GM19467 (cell line): ENCODE data around the gene GOLGA1.

Experiments
- ATAC-seq: cut with Tn5 transposase; IDR thresholded peaks from one replicate; pipeline ENCODE4 v1.9.1; 2021; ENCODE audit warnings: mild to moderate bottlenecking, moderate library complexity; ENCODE audit not compliant: unreplicated experiment

The GOLGA1 gene

DNA sequence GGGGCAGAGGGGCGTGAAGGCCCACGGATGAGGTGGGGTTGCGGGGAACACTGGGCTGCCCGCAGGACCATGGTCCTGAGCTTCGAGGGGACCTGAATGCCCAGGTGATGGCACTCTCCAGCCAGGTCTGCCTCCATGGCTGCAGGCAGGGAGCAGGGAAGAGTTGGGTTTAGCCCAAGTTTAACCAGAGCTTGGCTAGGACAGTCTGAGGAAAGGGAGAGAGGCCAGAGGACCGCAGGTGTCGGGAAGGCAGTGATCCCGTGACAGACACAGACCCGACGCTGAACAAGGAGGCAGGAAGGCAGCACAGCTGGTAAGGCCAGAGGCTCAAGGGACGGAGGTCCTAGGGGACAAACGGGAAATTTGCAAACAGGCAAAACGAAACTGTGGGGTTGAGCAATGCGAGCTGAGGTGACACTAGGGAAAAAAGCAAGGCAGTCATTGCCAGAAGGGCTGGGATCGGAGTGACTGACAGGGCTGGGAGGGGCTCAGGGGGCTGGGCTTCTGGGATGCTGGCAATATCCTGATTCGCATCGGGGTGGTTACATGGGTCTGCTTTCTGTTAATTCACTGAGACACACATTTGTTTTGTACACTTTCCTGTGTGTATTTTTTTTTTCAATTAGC lies 53.9 kb downstream of the GOLGA1 start:
- ATAC-seq, result no peak

DNA sequence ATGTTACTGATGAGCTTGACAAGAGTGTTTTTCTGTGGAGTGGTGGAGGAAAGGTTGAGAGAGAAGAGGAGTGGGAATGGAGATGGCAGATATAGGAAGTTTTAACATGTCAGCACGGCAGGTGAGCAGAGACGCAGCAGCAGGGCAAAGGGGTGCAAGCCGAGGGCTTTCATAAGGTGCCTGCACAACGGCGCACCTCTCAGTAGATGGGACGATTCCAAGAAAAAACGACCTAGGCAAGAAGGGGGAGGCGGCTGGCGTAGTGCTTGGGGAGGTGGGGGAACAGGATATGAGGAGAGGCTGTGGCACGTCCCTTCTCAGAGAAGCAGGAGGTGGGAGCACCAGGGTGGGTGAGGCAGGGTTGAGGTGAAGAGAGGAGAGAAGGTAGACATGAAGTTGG lies 54.4 kb downstream of the GOLGA1 start:
- no peak for ATAC-seq

DNA sequence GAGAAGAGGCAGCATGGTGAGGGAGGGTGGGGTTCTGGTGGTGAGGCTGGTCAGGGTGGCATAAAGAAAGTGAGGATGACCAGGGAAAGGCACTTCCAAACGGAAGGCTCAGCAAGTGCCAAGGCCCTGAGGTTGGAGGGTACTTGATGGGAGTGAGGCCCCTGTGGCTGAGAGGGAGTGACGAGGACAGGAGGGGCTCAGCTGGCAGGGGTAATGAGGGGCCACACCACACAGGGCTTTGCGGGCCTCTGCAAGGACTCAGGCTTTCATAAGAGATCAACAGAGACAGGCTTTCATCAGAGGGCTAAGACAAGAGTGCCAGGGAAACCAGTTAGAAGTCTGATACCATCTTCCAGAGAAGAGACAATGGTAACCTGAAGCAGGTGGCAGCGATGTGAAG lies 55.3 kb downstream of the GOLGA1 start:
- ATAC-seq, result no peak

DNA sequence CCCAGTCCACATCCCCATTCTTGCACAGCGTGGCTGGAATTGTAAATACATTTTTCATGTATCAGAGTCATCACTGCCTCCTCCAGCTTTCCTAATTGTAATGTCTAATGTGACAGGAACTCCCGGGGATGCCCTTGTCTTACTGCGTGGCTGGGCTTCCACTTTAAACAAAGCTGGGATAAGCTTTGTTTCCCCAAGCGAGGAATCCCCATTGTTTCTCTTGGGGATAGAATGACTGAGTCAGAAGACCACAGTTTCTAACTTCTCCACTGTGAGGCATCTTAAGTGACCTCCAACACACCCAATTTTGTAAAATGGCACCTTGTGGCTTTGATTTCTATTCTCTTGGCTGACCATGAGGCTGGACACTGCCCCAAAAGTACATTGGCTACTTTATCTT lies 56.5 kb downstream of the GOLGA1 start:
- ATAC-seq, result no peak

DNA sequence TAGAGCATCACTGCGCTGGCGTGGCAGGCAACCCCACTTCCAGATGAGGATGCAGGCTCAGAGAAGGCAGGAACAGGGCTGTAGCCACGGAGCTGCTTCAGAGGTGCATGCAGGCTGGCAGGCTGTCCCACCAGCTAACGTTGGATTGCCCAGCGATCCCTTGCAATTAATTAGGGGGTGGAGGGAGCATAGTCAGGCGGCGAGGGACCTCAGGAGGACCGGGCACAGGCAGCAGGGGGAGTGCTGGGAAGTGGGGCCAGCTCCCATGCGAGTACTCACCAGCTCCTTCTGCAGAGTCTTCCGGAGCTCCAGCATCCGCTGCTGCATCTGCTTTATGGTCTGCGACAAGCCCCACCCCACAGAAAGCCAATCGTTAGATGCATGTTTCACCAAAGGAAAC lies 58.7 kb downstream of the GOLGA1 start:
- ATAC-seq, result no peak

DNA sequence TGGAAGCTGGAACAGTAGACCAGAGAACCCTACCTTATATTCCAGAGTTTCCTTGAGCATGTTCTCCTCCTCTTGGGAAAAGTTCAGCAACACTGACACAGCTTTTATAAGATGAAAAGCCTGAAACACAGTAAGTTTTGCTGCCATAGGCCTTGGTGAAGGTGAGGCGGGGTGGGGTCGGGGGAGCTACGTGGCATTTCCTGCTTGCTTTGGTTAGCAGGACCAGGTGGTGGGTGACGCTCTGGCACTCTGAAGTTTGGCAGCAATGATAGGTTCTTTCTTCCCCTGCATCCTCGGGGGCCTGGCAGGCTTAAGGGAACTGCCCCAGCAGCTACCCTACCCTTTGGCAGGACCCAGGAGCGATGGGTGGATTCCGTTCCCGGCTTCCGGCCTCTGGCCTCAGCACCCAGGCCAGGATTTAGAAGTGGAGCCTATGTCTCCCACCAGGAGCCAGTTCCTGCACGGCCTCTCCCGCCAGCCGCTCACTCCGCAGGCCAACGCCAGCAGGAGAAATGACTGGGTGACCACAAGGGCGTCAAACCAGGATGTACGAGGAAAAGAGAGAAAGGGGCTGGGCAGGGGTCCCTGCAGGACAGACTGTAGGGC lies 59.6 kb downstream of the GOLGA1 start:
- ATAC-seq, result no peak

DNA sequence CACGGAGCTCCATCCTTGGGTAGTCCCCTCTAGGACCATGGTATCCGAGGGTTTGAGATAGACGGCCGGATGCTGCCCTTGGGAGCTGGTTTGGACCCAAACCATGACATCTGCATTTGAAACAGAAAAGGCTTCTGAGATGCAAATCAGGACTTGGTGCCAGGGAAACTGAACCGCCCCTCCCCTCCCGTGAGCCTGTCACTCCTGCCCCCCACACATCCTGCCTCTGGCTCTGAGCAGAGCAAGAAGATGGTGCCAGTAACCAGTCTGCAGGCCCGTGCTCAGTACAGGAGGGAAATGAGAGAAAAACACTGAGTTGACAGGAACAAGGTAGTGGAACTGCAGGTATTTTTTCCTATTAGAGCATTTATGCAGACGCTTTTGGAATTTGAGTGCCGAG lies 60.4 kb downstream of the GOLGA1 start:
- ATAC-seq, result no peak

DNA sequence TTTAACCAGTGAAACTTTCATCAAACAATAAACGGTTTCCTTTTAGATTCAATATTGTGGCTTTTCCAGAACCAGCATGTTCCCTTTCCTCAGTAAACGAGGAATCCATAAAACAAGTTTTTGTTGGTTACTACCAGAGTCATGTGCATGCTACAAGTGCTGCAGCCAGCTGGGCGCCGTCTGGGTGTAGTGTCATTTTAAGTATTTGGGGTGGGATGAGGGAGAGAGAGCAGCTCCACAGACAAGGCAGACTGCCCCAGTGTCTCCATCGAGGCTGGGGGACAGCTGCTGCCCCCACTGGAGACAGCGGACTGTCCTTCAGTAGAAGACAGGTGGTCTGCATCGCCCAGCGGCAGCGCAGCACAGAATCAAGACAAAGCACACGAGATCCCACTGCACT lies 61.7 kb downstream of the GOLGA1 start:
- no peak for ATAC-seq

DNA sequence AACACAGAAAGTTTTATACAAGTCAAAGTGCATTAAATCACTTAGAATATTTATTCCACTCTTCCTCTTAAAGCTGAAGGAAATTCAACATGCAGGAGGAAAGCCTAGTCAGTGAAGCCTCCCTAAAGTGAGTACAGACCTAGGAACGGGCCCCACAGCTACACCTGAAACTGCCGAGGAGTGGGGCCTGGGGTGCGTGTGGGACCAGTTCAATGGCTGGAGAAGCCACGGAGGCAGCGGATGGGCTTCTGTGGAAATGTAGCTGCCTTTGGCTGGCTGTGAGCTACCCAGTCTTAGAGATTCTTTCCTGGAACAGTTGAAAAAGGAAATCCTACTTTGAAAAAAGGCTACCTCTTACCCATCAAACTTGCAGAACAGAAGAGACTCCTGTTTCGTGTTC lies 62.4 kb downstream of the GOLGA1 start:
- ATAC-seq, result no peak

DNA sequence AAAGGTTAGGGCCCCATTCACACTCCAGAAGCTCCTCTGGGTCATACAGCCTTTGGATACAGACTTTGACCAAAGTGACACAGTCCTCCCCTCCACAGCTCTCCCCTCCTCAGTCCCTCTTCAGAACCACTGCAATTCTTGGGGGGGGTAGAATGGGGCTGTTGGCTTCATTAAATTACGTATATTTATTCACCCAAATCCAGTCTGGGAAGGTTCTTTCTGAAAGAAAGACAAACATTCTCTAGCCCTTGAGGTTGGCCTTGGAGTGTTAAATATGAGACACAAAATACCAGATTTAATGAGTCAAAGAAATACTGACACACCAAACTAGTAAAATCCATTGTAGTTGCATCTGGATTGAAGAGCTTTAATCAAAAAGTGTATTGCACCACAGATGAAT lies 62.9 kb downstream of the GOLGA1 start:
- no peak for ATAC-seq

DNA sequence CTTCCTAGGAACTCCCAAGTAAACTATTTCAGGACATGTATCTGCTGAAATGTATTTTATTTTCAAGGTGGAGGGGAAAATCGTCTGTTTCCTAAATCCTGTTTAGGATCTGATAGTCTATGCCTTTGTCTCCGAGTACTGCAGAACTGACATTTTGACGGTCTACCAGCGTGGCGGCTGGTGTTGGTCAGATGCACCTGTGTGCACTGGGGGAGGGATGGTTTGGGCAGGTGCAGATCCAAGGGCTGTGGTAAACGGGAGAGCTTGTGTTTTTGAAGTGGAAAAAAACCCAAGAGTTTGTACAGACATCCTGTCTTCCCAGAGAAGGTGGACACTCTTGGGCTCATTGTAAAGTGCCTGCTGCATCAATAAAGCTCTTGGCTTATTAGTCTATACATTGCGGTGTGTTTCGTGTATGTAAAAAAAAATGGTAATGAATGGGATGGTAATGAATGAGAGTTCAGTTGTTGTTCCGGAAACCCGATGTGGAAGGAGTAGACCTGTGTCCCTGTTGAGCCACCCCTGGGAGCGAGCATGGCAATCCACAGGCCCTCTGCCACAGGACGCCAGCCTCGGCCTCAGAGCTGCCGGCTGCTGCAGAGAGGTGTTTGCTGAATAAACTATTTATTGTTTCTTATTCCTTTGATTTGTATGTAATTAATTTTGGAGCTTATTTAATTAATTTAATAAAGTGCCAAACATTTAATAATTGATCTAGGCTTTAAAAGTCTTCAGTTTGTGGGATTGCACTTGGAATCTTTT lies 63.7 kb downstream of the GOLGA1 start:
- no peak for ATAC-seq

DNA sequence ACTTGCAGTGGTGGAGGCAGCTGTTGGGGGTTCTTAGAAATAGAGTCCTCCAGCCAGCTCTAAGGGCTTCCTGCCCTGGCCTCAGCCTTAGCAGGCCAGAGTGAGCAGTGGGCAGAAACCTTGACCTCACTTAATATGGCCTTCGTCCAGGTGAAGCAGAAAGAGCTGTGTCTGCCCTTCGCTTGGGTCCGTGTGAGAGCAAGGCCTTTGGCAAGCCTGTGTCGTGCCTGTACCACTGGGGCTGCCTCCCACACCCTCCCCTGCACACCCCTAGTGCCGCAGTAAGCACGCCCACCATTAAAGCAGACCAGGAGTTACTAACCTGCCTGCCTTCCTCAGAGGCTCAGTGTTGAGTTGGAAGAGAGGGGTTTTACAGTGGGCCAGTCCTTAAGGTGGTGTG lies 65.4 kb downstream of the GOLGA1 start:
- no peak for ATAC-seq

DNA sequence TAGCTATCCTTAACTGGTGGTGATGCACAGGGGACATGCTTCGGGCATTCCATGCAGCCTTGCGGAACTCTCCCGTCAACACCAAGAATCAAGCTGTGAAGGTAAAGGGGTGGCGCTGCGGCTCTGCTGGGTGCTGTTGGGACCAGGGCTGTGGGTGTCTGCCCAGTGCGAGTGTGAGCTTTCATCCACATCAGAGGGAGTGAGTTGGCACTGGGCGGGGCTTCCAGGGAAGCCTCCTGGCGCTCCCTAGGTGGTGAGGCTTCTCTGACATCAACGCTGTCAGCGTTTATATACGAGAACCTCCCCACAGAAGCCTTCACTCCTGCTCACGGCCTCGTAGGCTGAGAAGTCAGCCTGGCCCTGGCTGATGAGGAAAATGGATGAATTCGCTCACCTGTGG lies 67.2 kb downstream of the GOLGA1 start:
- no peak for ATAC-seq

DNA sequence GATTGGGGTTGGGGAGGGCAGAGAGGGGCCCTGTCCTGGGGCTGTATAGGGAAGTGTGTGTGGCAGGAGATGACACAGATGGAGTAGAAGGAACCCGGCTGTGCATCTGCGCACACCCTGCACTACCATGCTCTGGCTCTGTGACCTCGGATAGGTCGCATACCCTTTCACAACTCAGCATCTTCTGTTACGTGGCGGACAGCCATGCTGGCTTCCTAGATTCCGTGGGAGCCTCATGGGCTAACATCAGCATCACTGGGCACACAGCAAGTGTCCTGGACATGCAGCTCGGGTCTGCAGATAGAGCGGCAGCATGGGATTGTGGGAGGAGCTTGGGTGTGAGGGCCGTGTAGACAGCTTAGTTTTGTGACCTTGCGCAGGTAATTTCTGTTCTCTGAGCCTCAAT lies 69.7 kb downstream of the GOLGA1 start:
- ATAC-seq, result no peak

DNA sequence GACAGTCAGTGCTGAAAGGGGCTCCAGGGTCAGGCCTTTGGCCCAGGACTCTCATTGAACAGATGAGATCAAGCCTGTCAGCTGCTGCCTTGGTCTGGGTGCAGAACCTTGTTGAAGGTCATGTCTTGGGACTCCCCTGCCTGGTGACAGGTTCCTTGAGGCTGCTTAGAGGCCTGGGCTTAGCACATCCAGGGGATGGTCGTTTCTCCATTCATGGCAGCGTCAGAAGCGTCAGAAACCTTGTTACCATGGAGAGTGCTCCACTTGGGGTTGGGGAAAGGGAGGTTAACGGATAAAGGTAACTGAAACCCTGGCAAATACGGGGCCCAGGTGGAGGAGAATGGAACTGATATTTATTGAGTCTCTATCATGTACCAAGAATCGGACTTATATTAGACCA lies 70.2 kb downstream of the GOLGA1 start:
- no peak for ATAC-seq

DNA sequence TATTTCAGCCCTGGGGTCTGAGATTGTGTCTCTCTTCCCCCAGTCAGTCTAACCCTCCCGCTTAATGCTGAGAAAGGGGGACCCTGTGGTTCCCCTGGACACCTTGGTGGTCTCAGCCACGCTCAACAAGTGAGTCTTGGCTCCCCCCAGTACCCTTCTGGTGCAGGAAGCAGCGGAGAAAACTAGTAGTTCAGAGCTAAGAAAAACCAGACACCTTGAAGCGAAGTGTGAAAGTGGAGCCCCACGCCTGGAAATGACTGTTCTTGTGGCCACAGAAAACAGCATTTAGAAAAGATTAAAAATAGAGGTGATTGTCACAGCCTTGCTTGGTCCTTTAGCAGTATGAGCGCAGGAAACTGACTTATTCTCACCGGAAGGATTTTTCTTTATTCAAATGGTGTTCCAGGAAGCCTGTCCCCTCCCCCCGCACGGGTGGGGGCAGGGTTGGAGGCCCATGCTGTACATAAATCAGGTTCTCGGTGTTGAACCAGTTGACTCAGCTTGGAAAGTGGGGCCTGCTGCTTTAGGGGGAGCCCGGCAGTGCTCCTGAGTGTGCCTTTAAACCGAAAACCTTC lies 70.8 kb downstream of the GOLGA1 start:
- peak; percentile 33 for ATAC-seq

DNA sequence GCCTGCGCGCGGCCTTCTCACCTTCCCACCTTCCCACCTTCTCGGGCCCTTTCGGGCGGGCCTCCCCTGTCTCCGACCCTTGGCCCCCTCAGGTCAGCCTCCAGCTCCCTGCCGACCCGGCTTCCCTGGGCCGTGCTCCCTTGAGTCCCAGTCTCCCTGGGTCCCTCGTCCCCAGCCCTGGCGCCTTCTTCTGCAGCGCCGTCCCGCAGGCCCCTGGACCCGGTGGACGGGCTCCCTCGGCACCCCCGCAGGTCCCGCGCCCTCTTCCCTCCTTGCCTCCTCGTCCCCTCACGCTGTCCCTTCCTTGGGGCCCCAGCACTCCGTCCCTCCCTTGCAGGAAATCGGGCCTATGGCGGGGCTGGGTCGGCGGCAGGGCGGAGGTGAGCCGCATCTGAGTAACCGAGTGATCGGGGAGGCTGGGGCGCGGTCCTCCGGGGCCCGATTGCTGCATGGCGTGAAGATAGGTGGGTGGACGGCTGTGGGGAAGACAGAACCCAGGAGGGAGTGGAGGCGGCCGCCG lies 71.4 kb downstream of the GOLGA1 start:
- ATAC-seq, result peak; percentile 4

DNA sequence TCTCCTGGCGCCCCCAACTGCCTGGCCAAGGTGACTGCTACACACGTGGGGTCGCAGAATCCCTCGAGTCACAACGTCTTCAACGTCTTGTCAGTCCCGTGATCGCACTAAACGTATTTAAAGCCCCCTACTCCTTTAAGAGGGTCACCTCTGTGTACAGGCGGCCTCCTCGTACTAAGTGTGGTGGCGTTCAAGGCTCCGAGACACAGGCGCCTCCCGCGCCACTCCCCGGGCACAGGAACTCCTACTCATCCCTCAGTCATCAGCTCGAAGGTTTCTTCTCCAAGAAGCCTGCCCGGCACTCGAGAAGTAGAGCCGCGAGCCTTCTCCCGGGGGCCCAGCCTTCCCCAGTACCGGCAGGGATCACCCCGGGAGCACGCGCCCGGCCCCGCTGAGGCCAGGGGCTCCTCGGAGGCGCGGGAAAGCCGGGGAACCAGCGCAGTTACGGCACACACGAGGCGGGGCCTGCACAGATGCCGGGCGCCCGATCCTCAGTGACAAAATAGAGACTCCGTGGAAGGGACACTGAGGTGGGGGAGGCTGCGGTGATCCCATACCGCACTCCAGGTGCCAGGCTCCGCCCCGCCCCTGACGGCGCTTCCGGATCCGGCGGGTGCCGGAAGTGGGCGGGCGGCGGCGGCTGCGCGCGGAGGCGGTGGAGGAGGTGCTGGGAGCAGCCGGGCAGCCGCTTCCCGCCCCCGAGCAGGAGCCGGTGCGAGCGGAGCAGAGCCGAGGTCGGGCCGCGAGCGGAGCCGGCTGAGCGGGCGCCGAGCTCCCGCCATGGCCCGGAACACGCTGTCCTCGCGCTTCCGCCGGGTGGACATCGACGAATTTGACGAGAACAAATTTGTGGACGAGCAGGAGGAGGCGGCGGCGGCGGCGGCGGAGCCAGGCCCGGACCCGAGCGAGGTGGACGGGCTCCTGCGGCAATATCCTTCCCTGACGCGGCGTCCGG lies 72.1 kb downstream of the GOLGA1 start:
- peak; percentile 64 for ATAC-seq

DNA sequence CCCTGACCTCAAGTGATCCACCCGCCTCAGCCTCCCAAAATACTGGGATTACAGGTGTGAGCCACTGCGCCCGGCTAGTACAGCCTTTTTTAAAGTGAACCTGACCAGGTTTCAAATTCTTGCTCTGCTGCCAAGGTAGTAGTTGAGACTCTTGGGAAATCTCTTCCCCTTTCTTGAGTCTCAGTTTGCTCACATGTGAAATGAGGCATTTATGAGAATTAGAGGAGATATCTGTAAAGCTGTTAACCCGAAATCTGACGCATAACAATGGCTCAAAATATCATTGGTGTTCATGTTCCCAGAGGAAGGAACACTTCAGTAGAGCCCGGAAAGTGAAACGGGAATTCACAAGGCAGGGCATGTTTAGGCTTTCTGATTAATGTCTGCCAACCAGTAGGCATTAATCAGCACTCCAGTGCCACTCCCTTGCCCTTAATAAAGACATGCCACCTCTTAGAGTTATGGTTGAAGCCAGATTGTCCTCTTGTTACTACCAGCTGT lies 77.5 kb downstream of the GOLGA1 start:
- ATAC-seq, result no peak
